Measurements from ENCODE around the gene CHPF2.
A peak's percentile ranks its signal among the peaks of the same experiment; 100 is the strongest.

CHPF2 gene

GRCh38 chr7:151207315-151207714, 25.0 kb upstream of the CHPF2 start:
- no peak for DNase-seq

DNA sequence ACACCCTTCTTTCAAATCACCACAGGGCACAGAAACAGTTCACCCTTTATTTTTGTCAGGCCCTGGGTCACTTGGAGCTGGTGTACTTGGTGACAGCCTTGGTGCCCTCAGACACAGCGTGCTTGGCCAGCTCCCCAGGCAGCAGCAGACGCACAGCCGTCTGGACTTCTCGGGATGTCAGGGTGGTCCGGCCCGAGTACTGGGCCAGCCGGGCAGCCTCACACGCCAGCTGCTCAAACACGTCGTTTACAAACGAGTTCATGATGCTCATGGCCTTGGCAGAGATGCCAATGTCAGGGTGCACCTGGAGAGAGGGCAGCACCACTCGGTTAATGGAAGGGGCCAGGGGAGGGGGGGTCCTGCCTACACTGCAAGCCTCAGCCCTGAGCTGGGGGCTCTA, 24.5 kb upstream of the CHPF2 start:
- DNase-seq, result no peak

DNA sequence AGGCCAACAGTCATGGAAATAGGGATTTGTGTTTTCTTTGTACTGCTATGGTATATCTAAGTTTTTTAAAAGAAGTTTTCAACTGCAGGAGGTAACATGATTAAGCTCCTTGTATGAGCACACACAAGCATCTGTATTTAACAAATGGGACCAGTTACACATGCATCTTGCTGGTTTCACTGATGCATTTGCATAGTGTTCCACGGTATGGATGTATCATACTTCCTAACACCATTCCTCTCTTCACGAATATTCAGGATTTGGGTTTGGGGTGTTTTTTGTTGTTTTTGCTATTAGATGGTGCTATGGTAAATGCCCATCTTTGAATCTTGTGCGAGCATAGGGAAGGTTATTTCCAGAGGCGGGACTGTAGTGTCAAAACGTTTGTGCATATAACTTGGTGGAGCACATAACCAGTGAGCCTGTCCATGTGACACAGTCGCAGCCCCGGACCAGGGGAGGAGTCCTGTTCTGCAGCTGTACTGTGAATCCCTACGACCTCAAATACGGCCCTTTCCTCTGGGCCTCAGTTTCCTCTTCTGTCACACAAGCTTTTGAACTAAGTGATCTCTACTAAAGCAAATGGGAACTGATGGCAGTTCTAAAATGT, 23.9 kb upstream of the CHPF2 start:
- no peak for DNase-seq

GRCh38 chr7:151209588-151209987, 22.7 kb upstream of the CHPF2 start:
- DNase-seq, result no peak

DNA sequence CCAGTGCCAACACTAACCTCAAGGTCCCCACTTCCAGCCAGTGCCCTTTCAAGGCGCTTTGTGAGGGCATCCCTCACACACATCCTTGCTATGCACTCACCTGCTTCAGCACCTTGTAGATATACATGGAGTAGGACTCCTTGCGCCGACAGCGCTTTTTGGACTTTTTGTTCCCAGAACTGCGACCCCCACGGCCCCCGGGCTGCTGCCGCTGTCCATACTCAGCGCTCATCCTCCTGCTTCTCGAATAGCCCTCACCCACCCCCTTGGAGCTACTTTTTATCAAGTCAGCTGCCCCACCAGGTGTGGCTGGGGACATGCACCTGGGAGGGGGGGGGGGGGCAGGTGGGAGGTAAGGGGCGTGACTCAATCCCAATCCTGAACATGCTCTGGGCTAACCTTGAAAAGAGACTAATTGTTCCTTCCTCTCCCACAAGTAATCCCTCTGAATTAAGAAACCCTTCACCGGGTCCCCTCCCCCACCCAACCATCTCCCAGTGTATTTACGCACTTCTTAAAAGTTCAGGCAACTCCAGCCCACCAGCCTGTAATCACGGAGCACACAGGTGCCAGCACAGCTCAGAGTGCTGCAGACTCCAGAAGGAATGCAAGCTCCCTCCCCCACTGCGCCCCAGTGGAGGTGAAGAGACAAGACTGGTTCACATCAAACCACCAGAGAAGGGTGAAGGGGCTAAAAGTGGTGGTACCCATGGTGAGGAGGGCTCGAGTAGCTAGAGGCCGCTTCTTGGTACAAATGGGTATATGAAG, 22.0 kb upstream of the CHPF2 start, which contains the start of gene H2BK1:
Gene H2BK1 (minus strand): TSS at position 402 of the 768 bp plus-strand sequence. CDS start 170 bp downstream, at position 232.
- DNase-seq, result no peak

- DNase-seq, result no peak
These were observed 21.0 kb upstream of the CHPF2 start for GRCh38 chr7:151211155-151211772.

- no peak for DNase-seq
These were observed 19.7 kb upstream of the CHPF2 start for GRCh38 chr7:151212626-151213025.

DNA sequence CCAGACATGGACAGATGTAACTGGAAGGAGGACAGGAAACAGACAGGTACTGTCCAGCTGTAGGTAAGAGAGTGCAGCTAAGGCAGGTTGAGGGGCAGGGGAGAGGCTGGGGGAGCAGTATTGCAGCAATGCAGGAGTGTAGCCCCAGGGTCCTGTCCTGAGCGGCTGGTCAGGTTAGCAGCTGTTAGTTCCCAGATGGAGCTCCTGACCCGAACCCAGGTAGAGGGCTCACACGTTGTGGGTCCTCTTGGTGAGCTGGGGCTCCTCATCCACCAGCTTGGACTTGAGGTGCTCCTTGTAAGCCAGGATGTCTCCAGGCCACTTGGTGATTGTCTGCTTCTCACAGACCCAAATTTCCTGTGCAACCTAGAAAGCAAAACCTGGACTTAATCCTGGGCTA, 18.5 kb upstream of the CHPF2 start:
- no peak for DNase-seq

DNA sequence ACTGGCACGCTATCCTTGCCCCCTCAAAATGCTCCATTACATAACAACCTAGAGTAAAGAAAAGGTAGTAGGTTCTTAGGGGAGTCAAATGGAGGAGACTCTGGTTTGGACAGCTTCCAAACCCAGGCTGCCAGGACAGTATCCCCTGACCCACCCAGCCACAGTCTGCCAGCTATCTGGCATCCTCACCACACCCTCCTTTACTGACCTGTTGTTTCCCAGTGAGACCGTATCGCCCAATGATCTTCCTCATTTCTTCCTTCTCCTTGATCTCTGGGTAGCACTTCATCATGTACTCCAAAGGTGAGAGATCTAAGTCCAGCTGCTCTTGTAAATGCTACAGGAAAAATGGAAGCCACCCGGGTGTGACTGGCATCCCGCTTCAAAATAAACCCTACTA, 16.9 kb upstream of the CHPF2 start:
- no peak for DNase-seq

- no peak for DNase-seq
These were observed 14.1 kb upstream of the CHPF2 start for GRCh38 chr7:151218170-151218569.

GRCh38 chr7:151223728-151224127, 8.6 kb upstream of the CHPF2 start:
- DNase-seq, result no peak

DNA sequence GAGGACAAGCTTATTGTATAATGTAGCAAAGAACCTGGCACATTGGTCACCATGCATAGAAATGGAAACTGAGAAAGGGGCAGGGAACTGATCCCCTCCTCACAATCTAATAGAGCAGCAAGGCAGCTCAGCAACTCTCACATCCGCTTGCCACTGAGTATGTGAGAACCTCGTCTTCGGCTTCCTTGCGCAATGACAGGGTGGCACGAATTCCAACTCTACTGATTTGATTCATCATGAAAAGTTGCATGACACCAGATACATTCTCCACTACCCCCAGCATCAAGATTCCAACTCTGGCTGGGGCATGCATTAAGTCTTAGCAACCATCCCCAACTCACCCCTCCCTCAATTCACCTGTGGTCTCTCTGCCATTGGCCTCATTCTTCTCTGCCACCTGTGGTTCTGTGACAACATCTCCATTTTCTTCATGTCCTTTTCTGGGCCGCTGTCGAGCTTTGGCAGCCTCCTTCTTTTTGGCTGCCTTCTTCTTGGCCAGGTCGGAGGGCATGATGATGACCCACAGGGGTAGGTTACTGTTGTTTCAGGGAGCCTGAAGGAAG, 6.3 kb upstream of the CHPF2 start:
- DNase-seq, result no peak

- no peak for DNase-seq
These were observed 5.8 kb upstream of the CHPF2 start for GRCh38 chr7:151226560-151226874.

GRCh38 chr7:151226875-151227782, 5.2 kb upstream of the CHPF2 start, which contains the start of gene ABCF2:
TSS of gene ABCF2 (minus strand) at chr7:151227205. CDS start at chr7:151226458, 747 bp downstream.
- peak; percentile 99 for DNase-seq

DNA sequence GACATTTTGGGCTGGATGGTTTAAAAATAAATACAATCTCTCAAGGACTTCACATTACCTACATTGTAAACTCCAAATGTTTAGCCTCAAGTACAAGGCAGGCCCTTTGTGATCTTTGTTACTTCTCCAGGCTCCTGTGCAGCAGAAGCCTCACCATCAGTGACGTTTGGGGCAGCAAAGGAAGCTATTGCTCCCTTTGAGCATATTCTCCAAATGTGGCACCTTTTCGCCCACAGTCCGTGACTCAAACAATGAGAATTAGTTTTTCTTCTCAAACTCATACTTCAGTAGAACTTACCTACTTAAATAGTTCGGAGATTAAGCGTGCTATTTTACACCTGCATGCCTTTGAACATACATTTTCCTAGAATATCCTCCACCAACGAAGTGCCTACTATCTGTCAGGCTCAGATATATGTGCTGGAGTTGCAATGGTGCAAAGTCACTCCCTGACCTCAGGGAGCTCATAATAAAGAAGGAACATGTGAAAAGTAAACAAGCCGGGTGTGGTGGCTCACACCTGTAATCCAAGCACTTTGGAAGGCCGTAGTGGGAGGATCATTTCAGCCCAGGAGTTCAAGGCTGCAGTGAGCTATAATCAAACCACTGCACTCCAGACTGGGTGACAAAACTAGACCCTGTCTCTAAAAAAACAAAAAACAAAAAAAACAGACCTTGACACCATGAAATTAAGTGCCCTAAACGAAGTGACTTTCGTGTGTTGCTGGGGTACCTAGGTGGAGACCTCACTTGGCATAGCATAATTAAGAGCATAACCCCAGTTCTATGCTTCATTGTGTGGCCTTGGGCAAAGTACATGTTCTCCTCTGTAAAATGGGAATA, 4.0 kb upstream of the CHPF2 start:
- DNase-seq, result no peak

GRCh38 chr7:151229249-151229648, 3.0 kb upstream of the CHPF2 start:
- no peak for DNase-seq

GRCh38 chr7:151231080-151231479, 1.2 kb upstream of the CHPF2 start:
- DNase-seq, result no peak

- peak; percentile 85 for DNase-seq
These were observed 826 bp downstream of the CHPF2 start for GRCh38 chr7:151232917-151233701.

DNA sequence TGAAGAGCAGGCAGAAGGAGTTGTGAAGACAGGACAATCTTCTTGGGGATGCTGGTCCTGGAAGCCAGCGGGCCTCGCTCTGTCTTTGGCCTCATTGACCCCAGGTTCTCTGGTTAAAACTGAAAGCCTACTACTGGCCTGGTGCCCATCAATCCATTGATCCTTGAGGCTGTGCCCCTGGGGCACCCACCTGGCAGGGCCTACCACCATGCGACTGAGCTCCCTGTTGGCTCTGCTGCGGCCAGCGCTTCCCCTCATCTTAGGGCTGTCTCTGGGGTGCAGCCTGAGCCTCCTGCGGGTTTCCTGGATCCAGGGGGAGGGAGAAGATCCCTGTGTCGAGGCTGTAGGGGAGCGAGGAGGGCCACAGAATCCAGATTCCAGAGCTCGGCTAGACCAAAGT, 1.5 kb downstream of the CHPF2 start:
- no peak for DNase-seq

DNA sequence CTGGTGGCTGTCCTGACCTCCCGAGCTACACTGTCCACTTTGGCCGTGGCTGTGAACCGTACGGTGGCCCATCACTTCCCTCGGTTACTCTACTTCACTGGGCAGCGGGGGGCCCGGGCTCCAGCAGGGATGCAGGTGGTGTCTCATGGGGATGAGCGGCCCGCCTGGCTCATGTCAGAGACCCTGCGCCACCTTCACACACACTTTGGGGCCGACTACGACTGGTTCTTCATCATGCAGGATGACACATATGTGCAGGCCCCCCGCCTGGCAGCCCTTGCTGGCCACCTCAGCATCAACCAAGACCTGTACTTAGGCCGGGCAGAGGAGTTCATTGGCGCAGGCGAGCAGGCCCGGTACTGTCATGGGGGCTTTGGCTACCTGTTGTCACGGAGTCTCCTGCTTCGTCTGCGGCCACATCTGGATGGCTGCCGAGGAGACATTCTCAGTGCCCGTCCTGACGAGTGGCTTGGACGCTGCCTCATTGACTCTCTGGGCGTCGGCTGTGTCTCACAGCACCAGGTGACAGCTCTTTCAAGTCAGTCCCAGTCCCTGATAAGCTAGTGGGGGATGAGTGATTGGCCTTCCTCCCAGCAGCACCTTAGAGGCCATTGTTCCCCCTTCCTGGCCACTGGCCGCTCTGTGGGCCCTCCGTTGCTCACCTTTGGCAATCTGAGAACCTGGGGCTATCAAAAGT, 3.0 kb downstream of the CHPF2 start:
- DNase-seq, result no peak

All from activated naive CD4-positive, alpha-beta T cell treated with Interleukin-2 at 50 U/mL for 16 hours (primary cell).